Measurements from ENCODE around the gene ENTPD6. TPM values are rescaled to one million over a fixed set of nuclear protein-coding genes. Genes with fewer than 3 reads are reported as not detected.
"Not testable (repeated sequence)": the region's sequence is repeated elsewhere in the genome, so short reads cannot be mapped to it uniquely, and the experiment has no call there.

The ENTPD6 gene
- total RNA-seq, 1 experiment from 2014 or later = 53.5 TPM

GRCh38 chr20:25233016-25233772 lies 37.7 kb downstream of the ENTPD6 start:
- Histone ChIP-seq H3K4me3 (no peak overlapping the region), H3K9me3 (replicated peaks) (no peaks in the 10 kb centered on the region), H3K27me3 (no peaks in the 10 kb centered on the region), H3K27ac (no peak overlapping the region), H3K4me1 (peaks cover 28% of the 10 kb centered on the region), H3K36me3 (no peaks in the 10 kb centered on the region)
- DNase-seq = peak; percentile 53 to 59

- not testable (repeated sequence) for H3K27ac ChIP-seq, DNase-seq
These were observed 38.7 kb downstream of the ENTPD6 start for GRCh38 chr20:25234009-25234849.

DNA sequence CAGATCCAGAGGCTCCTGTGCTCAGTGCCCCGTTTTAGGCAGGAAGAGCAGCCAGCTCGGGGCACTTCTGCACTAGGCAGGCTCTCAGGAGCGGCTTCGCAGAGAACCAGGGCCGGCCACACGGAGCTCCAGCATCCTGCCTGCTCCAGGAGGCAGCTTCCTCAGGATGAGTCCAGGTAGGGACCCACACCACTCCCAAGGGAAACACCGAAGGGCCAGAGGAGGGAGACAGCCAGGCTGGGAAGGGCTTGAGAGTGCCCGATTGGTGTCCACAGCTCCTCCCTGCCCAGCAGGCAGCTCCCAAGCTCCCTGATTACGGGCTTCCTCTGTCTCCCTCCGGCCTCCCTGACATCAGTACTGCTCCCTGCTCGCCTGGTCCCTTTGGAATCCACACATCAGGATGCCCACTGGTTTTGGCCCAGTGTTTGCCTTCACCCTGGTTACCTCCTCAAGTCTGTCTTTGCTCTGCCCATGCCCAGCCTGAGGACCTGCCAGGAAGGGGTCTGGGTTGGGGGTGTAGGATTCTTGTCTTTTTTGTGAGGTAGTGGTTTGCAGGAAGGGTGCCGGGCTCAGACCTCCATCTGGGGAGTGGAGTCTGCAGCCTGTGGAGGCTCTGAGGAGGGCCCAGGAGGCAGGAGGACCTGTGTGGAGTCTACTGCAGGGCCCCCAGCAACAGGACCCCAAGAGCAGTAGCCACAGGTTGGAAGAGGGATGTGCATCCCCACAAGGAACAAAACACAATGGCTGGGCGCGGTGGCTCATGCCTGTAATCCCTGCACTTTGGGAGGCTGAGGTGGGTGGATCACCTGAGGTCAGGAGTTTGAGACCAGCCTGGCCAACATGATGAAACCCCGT lies 41.2 kb downstream of the ENTPD6 start:
- Histone ChIP-seq H3K4me3 (no peak overlapping the region), H3K9me3 (replicated peaks) (no peaks in the 10 kb centered on the region), H3K27ac (no peak overlapping the region), H3K4me1 (peaks cover 49% of the 10 kb centered on the region), H3K27me3 (no peaks in the 10 kb centered on the region), H3K36me3 (no peaks in the 10 kb centered on the region)
- DNase-seq = no peak

More at GRCh38 chr20:25234009-25234849, 38.7 kb downstream of the ENTPD6 start:
- not testable (repeated sequence) for H3K36me3 ChIP-seq; H3K9me3 ChIP-seq (replicated peaks); H3K27me3 ChIP-seq; H3K4me3 ChIP-seq
- peaks cover 38% of the 10 kb centered on the region for H3K4me1 ChIP-seq

DNA sequence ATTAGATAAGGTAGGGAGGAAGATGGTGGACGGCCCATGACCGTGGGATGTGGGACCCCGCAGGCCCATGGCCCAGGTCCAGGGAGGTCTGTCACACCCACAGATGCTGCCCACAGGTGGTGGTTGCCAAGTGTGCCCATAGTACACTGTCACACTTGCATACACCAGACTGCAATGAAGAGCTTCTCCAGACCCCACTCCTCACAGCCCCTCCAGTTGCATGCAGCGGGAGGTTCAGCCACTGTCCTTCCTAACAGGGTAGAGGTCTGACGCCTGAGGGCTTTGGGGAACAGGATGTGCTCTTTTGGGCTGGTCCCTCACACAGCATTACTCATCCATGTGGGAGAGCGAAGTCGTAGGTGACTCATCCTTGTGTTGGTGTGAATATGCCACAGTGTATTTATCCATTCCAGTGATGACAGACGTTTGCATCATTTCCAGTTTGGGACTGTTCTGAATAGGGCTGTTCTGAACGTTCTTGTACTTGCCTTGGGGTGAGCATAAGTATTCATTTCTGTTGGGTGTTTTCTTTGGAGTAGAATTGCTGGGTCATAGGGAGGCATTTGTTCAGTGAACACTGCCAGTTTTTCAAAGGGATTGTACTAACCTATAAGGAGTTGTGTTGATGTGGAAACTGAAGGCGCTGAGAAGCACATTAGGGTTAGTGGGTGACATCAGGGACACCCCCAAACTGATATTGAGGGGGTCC lies 42.3 kb downstream of the ENTPD6 start:
- Histone ChIP-seq H3K36me3 (no peaks in the 10 kb centered on the region), H3K4me3 (no peak overlapping the region), H3K27ac (peak overlapping the region; percentile 79), H3K4me1 (peaks cover 49% of the 10 kb centered on the region), H3K27me3 (no peaks in the 10 kb centered on the region), H3K9me3 (replicated peaks) (no peaks in the 10 kb centered on the region)
- DNase-seq = peak; percentile 80 to 88

GRCh38 chr20:25238319-25239037 lies 43.0 kb downstream of the ENTPD6 start:
- no peaks in the 10 kb centered on the region; the same call in 1 of the 2 replicates for H3K9me3 ChIP-seq (replicated peaks)
- no peak overlapping the region for H3K4me3 ChIP-seq
- peak overlapping the region; percentile 79 for H3K27ac ChIP-seq
- peak; percentile 39 to 65 for DNase-seq
- H3K36me3 ChIP-seq = no peaks in the 10 kb centered on the region
- peaks cover 42% of the 10 kb centered on the region for H3K4me1 ChIP-seq
- no peaks in the 10 kb centered on the region for H3K27me3 ChIP-seq

GRCh38 chr20:25239387-25240370 lies 44.2 kb downstream of the ENTPD6 start:
- H3K27ac ChIP-seq = no peak overlapping the region
- no peak for DNase-seq
- no peaks in the 10 kb centered on the region for H3K36me3 ChIP-seq
- H3K4me1 ChIP-seq = peaks cover 30% of the 10 kb centered on the region
- H3K9me3 ChIP-seq (replicated peaks) = no peaks in the 10 kb centered on the region; the same call in 1 of the 2 replicates
- H3K27me3 ChIP-seq = no peaks in the 10 kb centered on the region
- no peak overlapping the region for H3K4me3 ChIP-seq

- not testable (repeated sequence) for H3K4me3 ChIP-seq; H3K27ac ChIP-seq; H3K36me3 ChIP-seq; H3K9me3 ChIP-seq (replicated peaks); H3K27me3 ChIP-seq; DNase-seq
- H3K4me1 ChIP-seq = peaks cover 36% of the 10 kb centered on the region
These were observed 45.5 kb downstream of the ENTPD6 start for GRCh38 chr20:25240851-25241658.

DNA sequence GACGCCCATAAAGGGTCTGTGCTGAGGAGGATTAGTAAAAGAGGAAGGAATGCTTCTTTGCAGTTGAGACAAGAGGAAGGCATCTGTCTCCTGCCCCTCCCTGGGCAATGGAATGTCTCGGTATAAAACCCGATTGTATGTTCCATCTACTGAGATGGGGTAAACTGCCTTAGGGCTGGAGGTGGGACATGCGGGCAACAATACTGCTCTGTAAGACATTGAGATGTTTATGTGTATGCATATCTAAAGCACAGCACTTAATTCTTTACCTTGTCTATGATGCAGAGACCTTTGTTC lies 46.1 kb downstream of the ENTPD6 start:
- peaks cover 38% of the 10 kb centered on the region for H3K4me1 ChIP-seq

DNA sequence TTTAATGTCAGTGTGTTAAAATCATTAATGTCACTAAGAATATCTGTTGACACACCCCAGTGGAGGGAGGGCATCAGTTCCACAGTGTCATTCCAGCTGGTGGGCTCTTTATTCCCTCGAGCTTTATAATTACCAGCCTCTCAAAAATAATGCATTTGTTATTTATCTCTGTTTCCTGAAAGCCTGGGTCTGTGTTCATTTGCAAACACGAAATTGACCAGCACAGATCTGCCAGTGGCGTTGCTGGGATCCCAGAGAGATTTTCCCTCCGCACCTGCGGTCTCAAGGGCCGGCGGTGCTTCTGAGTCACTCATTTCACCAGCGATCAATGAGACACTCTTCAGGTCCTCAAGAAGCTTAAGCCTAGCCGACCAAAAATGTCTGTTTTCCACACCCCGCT lies 46.7 kb downstream of the ENTPD6 start:
- H3K27me3 ChIP-seq = no peaks in the 10 kb centered on the region
- H3K4me1 ChIP-seq = peaks cover 44% of the 10 kb centered on the region
- H3K4me3 ChIP-seq = no peak overlapping the region
- no peak overlapping the region for H3K27ac ChIP-seq
- no peaks in the 10 kb centered on the region for H3K36me3 ChIP-seq
- H3K9me3 ChIP-seq (replicated peaks) = no peaks in the 10 kb centered on the region; the same call in 1 of the 2 replicates
- no peak for DNase-seq

More for the DNA sequence above, 46.1 kb downstream of the ENTPD6 start:
- not testable (repeated sequence) for H3K9me3 ChIP-seq (replicated peaks); H3K36me3 ChIP-seq; H3K27ac ChIP-seq; H3K27me3 ChIP-seq; DNase-seq; H3K4me3 ChIP-seq

GRCh38 chr20:25243416-25243979 lies 48.0 kb downstream of the ENTPD6 start:
- DNase-seq = no peak
- Histone ChIP-seq H3K4me3 (no peak overlapping the region), H3K27ac (no peak overlapping the region), H3K36me3 (no peaks in the 10 kb centered on the region), H3K9me3 (replicated peaks) (no peaks in the 10 kb centered on the region; the same call in 1 of the 2 replicates), H3K27me3 (no peaks in the 10 kb centered on the region), H3K4me1 (peaks cover 33% of the 10 kb centered on the region)

GRCh38 chr20:25244976-25245375 lies 49.5 kb downstream of the ENTPD6 start:
- no peaks in the 10 kb centered on the region for H3K36me3 ChIP-seq
- no peak for DNase-seq
- no peak overlapping the region for H3K4me3 ChIP-seq
- H3K27me3 ChIP-seq = no peaks in the 10 kb centered on the region
- H3K4me1 ChIP-seq = peaks cover 27% of the 10 kb centered on the region
- H3K27ac ChIP-seq = no peak overlapping the region
- no peaks in the 10 kb centered on the region; the same call in 1 of the 2 replicates for H3K9me3 ChIP-seq (replicated peaks)

DNA sequence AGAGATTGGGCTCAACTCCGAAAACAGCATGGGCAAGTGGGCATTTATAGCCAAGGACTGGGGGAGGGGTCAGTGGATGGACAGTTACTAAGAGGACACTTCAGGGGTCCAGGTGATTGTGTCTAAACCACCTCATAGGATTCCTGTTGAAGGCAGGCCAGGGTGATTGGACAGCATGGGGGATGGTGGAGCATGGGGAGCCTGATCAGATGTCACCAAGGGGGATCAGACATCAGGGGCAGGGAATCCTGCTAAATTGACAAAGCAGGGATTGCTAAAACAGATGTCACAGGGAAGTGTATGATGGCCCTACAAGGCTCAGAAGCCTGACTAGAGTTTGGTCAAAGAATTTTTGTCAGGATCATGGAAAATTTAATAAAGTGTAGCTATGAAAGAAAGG lies 49.9 kb downstream of the ENTPD6 start:
- DNase-seq = peak in 1 of 2 experiments; percentile 52
- Histone ChIP-seq H3K4me1 (peaks cover 31% of the 10 kb centered on the region), H3K27ac (no peak overlapping the region), H3K27me3 (no peaks in the 10 kb centered on the region), H3K36me3 (no peaks in the 10 kb centered on the region), H3K4me3 (no peak overlapping the region), H3K9me3 (replicated peaks) (no peaks in the 10 kb centered on the region; the same call in 1 of the 2 replicates)
